CD14-positive monocyte (primary cell): ENCODE data around the gene POLR3K. TPM values are rescaled to one million over a fixed set of nuclear protein-coding genes. Genes with fewer than 3 reads are reported as not detected.

ENCODE experiments used
- DNase-seq, 3 donors: peaks; one replicate each; pipeline ENCODE4 v3.0.0-alpha.2; 2011 to 2022
- H2AFZ ChIP-seq: 2 replicates; pipeline ENCODE4 v1.6.0; 2012; ENCODE audit warnings: mild to moderate bottlenecking, low read depth, low read length, inconsistent platforms; ENCODE audit not compliant: insufficient read depth, poor library complexity, severe bottlenecking
- H3K27ac ChIP-seq, 2 donors: 1 replicate in 1 of 2; 2 replicates in 1 of 2; pipeline ENCODE4 v1.5.1; 2012 to 2013; ENCODE audit warnings: low read length in 2 of 2, control low read depth in 1 of 2, inconsistent platforms in 1 of 2, low read depth in 1 of 2, mild to moderate bottlenecking in 1 of 2
- H3K27me3 ChIP-seq, 2 donors: one replicate each; pipeline versions ENCODE4 v1.6.0 to v1.6.1; 2011 to 2013; ENCODE audit warnings: low read length in 2 of 2; ENCODE audit not compliant: control insufficient read depth in 2 of 2, insufficient read depth in 2 of 2
- H3K36me3 ChIP-seq, 2 donors: replicated peaks in 1 of 2; 1 replicate in 1 of 2; 2 replicates in 1 of 2; pipeline versions ENCODE4 v1.5.1 to v1.6.1; 2012 to 2013; ENCODE audit warnings: low read length in 2 of 2, control low read depth in 1 of 2, inconsistent platforms in 1 of 2, mild to moderate bottlenecking in 1 of 2; ENCODE audit not compliant: insufficient read depth in 2 of 2, control insufficient read depth in 1 of 2
- H3K4me1 ChIP-seq, 2 donors: 1 replicate in 1 of 2; 2 replicates in 1 of 2; pipeline versions ENCODE4 v1.5.1 to v1.6.1; 2012 to 2013; ENCODE audit warnings: low read length in 2 of 2, control low read depth in 1 of 2, inconsistent platforms in 1 of 2, mild to moderate bottlenecking in 1 of 2, moderate library complexity in 1 of 2; ENCODE audit not compliant: insufficient read depth in 2 of 2, control insufficient read depth in 1 of 2
- H3K4me2 ChIP-seq: replicated peaks from 2 replicates; pipeline ENCODE3; 2012; ENCODE audit warnings: low read length, moderate library complexity, mild to moderate bottlenecking; ENCODE audit not compliant: poor library complexity, severe bottlenecking; ENCODE audit errors: extremely low read depth
- H3K4me3 ChIP-seq, 3 experiments: fragments of 200-600 bp in 1 of 3; sonication (generic) in 1 of 3; replicated peaks in 1 of 3; 1 replicate in 2 of 3; 2 replicates in 1 of 3; pipeline ENCODE4 v1.5.1; 2011 to 2013; ENCODE audit warnings: low read length in 3 of 3, mild to moderate bottlenecking in 3 of 3, control low read depth in 2 of 3, low read depth in 2 of 3, inconsistent platforms in 1 of 3, moderate library complexity in 1 of 3
- H3K79me2 ChIP-seq: 2 replicates; pipeline ENCODE4 v1.6.0; 2012; ENCODE audit warnings: mild to moderate bottlenecking, control low read depth, inconsistent platforms, low read length, moderate library complexity; ENCODE audit not compliant: insufficient read depth
- H3K9ac ChIP-seq: 2 replicates; pipeline ENCODE4 v1.6.0; 2017; ENCODE audit warnings: low read length, mild to moderate bottlenecking; ENCODE audit not compliant: insufficient read depth, poor library complexity, severe bottlenecking
- H3K9me3 ChIP-seq, 2 donors: replicated peaks in 1 of 2; 1 replicate in 1 of 2; 2 replicates in 1 of 2; pipeline versions ENCODE4 v1.5.1 to v1.6.1; 2012 to 2013; ENCODE audit warnings: low read length in 2 of 2, control low read depth in 1 of 2; ENCODE audit not compliant: control insufficient read depth in 1 of 2, insufficient read depth in 1 of 2
- H4K20me1 ChIP-seq: 2 replicates; pipeline ENCODE4 v1.6.0; 2012; ENCODE audit warnings: mild to moderate bottlenecking, low read length, control low read depth, moderate library complexity; ENCODE audit not compliant: insufficient read depth
- H3K27ac Mint-ChIP-seq, 7 donors: one replicate each; pipeline ENCODE4 v1.8.0; 2020; ENCODE audit warnings: mild to moderate bottlenecking in 7 of 7, mixed read lengths in 7 of 7, moderate library complexity in 6 of 7, inconsistent platforms in 2 of 7
- H3K27me3 Mint-ChIP-seq, 3 donors: one replicate each; pipeline ENCODE4 v1.8.0; 2021 to 2022; ENCODE audit warnings: low read depth in 3 of 3, mild to moderate bottlenecking in 3 of 3, mixed read lengths in 3 of 3, moderate library complexity in 3 of 3, inconsistent platforms in 1 of 3
- H3K36me3 Mint-ChIP-seq, 2 donors: one replicate each; pipeline ENCODE4 v1.8.0; 2020; ENCODE audit warnings: mixed read lengths in 2 of 2, inconsistent platforms in 1 of 2, mild to moderate bottlenecking in 1 of 2
- H3K4me1 Mint-ChIP-seq: one replicate; pipeline ENCODE4 v1.8.0; 2020; ENCODE audit warnings: mild to moderate bottlenecking, mixed read lengths
- H3K4me3 Mint-ChIP-seq, 2 donors: one replicate each; pipeline ENCODE4 v1.8.0; 2020; ENCODE audit warnings: mild to moderate bottlenecking in 2 of 2, mixed read lengths in 2 of 2, moderate library complexity in 1 of 2
- H3K9me3 Mint-ChIP-seq, 7 donors: one replicate each; pipeline ENCODE4 v1.8.0; 2020 to 2022; ENCODE audit warnings: mixed read lengths in 7 of 7, mild to moderate bottlenecking in 6 of 7, moderate library complexity in 6 of 7, inconsistent platforms in 2 of 7
- CTCF ChIP-seq: fragments of 200-600 bp; IDR thresholded peaks from one replicate; pipeline ENCODE4 v1.8.0; 2022; ENCODE audit warnings: antibody characterized with exemption, mild to moderate bottlenecking
- WGBS: methylation state at CpG from one replicate; pipeline ENCODE4 v1.1.5; 2013; ENCODE audit warnings: missing lambda C conversion rate; ENCODE audit not compliant: insufficient coverage; 5-methylcytosine and 5-hydroxymethylcytosine counted together
- intact Hi-C, 2 donors: fragments of 100-400 bp; cut with micrococcal nuclease; formaldehyde crosslinking; loops; one replicate each; pipeline versions ENCODE4 v1.15.0 to v1.15.1; 2023
- polyA plus RNA-seq, 3 donors: library from polyadenylated mRNA; depleted of rRNA in 1 of 3; unstranded in 2 of 3; stranded (reverse) in 1 of 3; fragments of 300-500 nt in 2 of 3; fragments of >200 nt in 1 of 3; fragmentation: Illumina TruSeq in 2 of 3; gene quantifications; 1 replicate in 2 of 3; 2 replicates in 1 of 3; pipeline ENCODE4 v1.2.3, GENCODE V29; 2012 to 2021

The POLR3K gene
- polyA plus RNA-seq, 3 donors, result 9.9 to 20.8 (median 18.7) TPM

GRCh38 chr16:84718-85406 lies 31.5 kb upstream of the POLR3K start:
- Mint-ChIP-seq H3K4me3 (peak overlapping the region in 1 of 2 donors; percentile 35), H3K27ac (peak overlapping the region in 4 of 7 donors; percentile 6 to 71 (median 34)), H3K9me3 (no peaks in the 10 kb centered on the region), H3K27me3 (peaks cover 0 to 4% (median 2%) of the 10 kb centered on the region in 3 donors), H3K4me1 (peaks cover 28% of the 10 kb centered on the region), H3K36me3 (peaks cover 48 to 86% of the 10 kb centered on the region in 2 donors)
- no peaks in the 10 kb centered on the region for H3K27me3 ChIP-seq
- no peak for TF ChIP-seq CTCF
- peaks cover 29% of the 10 kb centered on the region for H4K20me1 ChIP-seq
- H2AFZ ChIP-seq, result no peak overlapping the region
- H3K36me3 ChIP-seq, result peaks cover 55 to 70% of the 10 kb centered on the region in 2 donors
- H3K4me2 ChIP-seq, result no peak overlapping the region
- H3K27ac ChIP-seq, result no peak overlapping the region
- peak overlapping the region; percentile 4 for H3K9ac ChIP-seq
- no peaks in the 10 kb centered on the region for H3K79me2 ChIP-seq
- no peak overlapping the region for H3K4me3 ChIP-seq
- intact Hi-C loops, result no loop called here
- peak; percentile 12 to 49 (median 15) for DNase-seq
- peaks cover 11 to 19% of the 10 kb centered on the region in 2 donors for H3K4me1 ChIP-seq
- 5% methylated on average over 6 of the region's 7 CpGs for WGBS
- no peaks in the 10 kb centered on the region for H3K9me3 ChIP-seq

- Histone ChIP-seq H3K27ac (no peak overlapping the region), H3K79me2 (peaks cover under 1% of the 10 kb centered on the region), H3K27me3 (no peaks in the 10 kb centered on the region), H3K4me1 (peaks cover 13 to 25% of the 10 kb centered on the region in 2 donors), H3K4me3 (no peak overlapping the region), H3K36me3 (peaks cover 52 to 67% of the 10 kb centered on the region in 2 donors), H3K9ac (no peak overlapping the region), H3K9me3 (no peaks in the 10 kb centered on the region), H2AFZ (no peak overlapping the region), H3K4me2 (no peak overlapping the region), H4K20me1 (peaks cover 29% of the 10 kb centered on the region)
- Mint-ChIP-seq H3K36me3 (peaks cover 49 to 84% of the 10 kb centered on the region in 2 donors), H3K27me3 (peaks cover 0 to 4% (median 4%) of the 10 kb centered on the region in 3 donors), H3K27ac (peak overlapping the region in 2 of 7 donors; percentile 1 to 61), H3K4me3 (no peak overlapping the region), H3K4me1 (peaks cover 37% of the 10 kb centered on the region), H3K9me3 (no peaks in the 10 kb centered on the region)
- no peak for DNase-seq
- WGBS, result 53% methylated on average over 21 of the region's 21 CpGs
- intact Hi-C loops, result no loop called here
- TF ChIP-seq CTCF, result no peak
Observed at GRCh38 chr16:83781-84615, 30.6 kb upstream of the POLR3K start.
